Measurements from ENCODE around the gene DCLK2.

- no peak for TF ChIP-seq CTCF (IDR thresholded peaks at IDR 0.05 in 2 of 3, conservative IDR thresholded peaks at IDR 0.05 in 1 of 3; ENCODE audit: borderline replicate concordance in 1 of 3, insufficient read depth in 1 of 3, low read depth in 2 of 3, low read length in 2 of 3)
- no peak for TF ChIP-seq ZNF274 (IDR thresholded peaks at IDR 0.05; ENCODE audit: low read depth, low read length)
- no peak for TF ChIP-seq EZH2 (IDR thresholded peaks at IDR 0.05)
- no peak for TF ChIP-seq SP1 (IDR thresholded peaks at IDR 0.05; ENCODE audit: low read depth)
- no peak for TF ChIP-seq EZH2phosphoT487 (IDR thresholded peaks at IDR 0.05; ENCODE audit: borderline replicate concordance)
- no peak for TF ChIP-seq YY1 (IDR thresholded peaks at IDR 0.05; ENCODE audit: extremely low read depth, insufficient replicate concordance, low read depth, low read length)
- TF ChIP-seq POLR2A (IDR thresholded peaks at IDR 0.05; ENCODE audit: borderline replicate concordance, extremely low read depth, insufficient read depth, insufficient read length), result no peak
- TF ChIP-seq ATF3 (IDR thresholded peaks at IDR 0.05), result no peak
- no peak for TF ChIP-seq POLR2AphosphoS5 (IDR thresholded peaks at IDR 0.05; ENCODE audit: low read depth, low read length)
- TF ChIP-seq MAX (IDR thresholded peaks at IDR 0.05), result no peak
- no peak for TF ChIP-seq ELF1 (IDR thresholded peaks at IDR 0.05; ENCODE audit: borderline replicate concordance, low read depth)
- no peak for TF ChIP-seq ZBTB33 (IDR thresholded peaks at IDR 0.05; ENCODE audit: extremely low read depth, insufficient replicate concordance, low read length)
Measured at GRCh38 chr4:150306719-150307118, 228.5 kb downstream of the DCLK2 start.

All from HCT116 (cell line).